Rectal smooth muscle tissue (tissue), 1 donor: ENCODE results near the gene PELO.
"Not testable (repeated sequence)": the region's sequence is repeated elsewhere in the genome, so short reads cannot be mapped to it uniquely, and the experiment has no call there.

Source experiments
- H3K27ac ChIP-seq: one replicate; pipeline ENCODE4 v1.7.0; 2013; ENCODE audit warnings: low read depth, low read length, inconsistent platforms
- H3K27me3 ChIP-seq: one replicate; pipeline ENCODE4 v1.7.0; 2013; ENCODE audit warnings: low read length; ENCODE audit not compliant: control insufficient read depth, insufficient read depth
- H3K36me3 ChIP-seq: one replicate; pipeline ENCODE4 v1.7.0; 2013; ENCODE audit warnings: low read length; ENCODE audit not compliant: control insufficient read depth, insufficient read depth
- H3K4me1 ChIP-seq: one replicate; pipeline ENCODE4 v1.7.0; 2013; ENCODE audit warnings: low read length; ENCODE audit not compliant: control insufficient read depth, insufficient read depth
- H3K4me3 ChIP-seq: one replicate; pipeline ENCODE4 v1.7.0; 2013; ENCODE audit warnings: low read length
- H3K9ac ChIP-seq: one replicate; pipeline ENCODE4 v1.7.0; 2013; ENCODE audit warnings: low read length

PELO gene, protein sequence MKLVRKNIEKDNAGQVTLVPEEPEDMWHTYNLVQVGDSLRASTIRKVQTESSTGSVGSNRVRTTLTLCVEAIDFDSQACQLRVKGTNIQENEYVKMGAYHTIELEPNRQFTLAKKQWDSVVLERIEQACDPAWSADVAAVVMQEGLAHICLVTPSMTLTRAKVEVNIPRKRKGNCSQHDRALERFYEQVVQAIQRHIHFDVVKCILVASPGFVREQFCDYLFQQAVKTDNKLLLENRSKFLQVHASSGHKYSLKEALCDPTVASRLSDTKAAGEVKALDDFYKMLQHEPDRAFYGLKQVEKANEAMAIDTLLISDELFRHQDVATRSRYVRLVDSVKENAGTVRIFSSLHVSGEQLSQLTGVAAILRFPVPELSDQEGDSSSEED

DNA sequence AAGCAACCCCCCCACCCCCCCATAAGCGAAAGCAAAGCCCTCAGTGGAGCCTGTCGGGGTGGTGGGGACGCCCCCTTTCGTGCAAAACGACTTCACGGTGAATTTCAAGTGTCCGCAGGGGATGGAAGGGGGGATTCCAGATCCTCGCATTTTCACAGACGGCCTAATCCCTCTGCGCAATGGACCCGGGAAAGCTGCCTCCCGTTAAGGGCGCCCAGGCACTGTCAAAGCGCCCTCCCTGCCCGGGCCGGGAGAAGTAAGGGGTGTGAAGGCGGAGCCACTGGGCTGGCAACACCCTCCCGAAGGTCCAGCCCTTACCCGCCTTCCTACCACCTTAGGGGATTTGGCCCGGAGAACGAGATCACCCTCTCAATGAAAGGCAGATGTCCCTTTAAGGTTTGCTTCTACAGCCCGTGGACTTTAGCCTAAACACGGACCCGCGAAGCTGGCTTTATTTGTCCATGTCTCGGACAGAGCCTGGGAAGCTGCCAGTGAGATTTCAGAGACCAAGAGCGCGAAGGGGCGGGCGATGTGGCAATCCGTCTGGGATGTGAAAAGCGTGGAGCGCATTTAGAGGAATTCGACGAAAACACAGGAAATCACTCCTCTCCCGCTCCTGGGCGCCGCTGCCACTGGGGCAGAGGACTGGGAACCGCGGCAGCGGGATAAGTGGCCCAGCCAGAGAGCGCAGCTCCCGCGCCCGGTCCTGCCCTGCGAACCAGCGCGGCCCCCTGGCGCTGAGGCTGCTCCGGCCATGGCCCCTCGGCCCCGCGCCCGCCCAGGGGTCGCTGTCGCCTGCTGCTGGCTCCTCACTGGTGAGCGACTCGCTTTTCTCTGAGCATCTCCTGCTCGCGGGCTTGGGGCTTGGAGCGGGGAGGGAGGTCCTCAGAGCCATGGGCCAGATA lies at the start of gene PELO, which contains the start of gene ITGA1:
PELO (plus strand) TSS at position 317 of the 905 bp plus-strand sequence. CDS start 12,479 bp downstream, outside the sequence.
ITGA1 (plus strand) TSS at position 317 of the 905 bp plus-strand sequence; CDS start at position 755, 438 bp downstream.
- Histone ChIP-seq H3K36me3 (no peaks in the 10 kb centered on the region), H3K9ac (peak within 1 kb of the TSS; percentile 64), H3K4me3 (peak within 1 kb of the TSS; percentile 70), H3K27me3 (no peaks in the 10 kb centered on the region), H3K4me1 (peaks cover 11% of the 10 kb centered on the region), H3K27ac (peak within 1 kb of the TSS; percentile 91)

- Histone ChIP-seq H3K27me3 (no peaks in the 10 kb centered on the region), H3K4me3 (no peak overlapping the region), H3K36me3 (no peaks in the 10 kb centered on the region), H3K27ac (no peak overlapping the region), H3K9ac (no peak overlapping the region), H3K4me1 (no peaks in the 10 kb centered on the region)
Observed at GRCh38 chr5:52738095-52738506, 49.6 kb upstream of the PELO start.

- H3K27me3 ChIP-seq, result no peaks in the 10 kb centered on the region
- no peak overlapping the region for H3K4me3 ChIP-seq
- H3K36me3 ChIP-seq, result no peaks in the 10 kb centered on the region
- H3K9ac ChIP-seq, result no peak overlapping the region
- H3K27ac ChIP-seq, result no peak overlapping the region
- H3K4me1 ChIP-seq, result no peaks in the 10 kb centered on the region
Observed at GRCh38 chr5:52740007-52740406, 47.7 kb upstream of the PELO start.

DNA sequence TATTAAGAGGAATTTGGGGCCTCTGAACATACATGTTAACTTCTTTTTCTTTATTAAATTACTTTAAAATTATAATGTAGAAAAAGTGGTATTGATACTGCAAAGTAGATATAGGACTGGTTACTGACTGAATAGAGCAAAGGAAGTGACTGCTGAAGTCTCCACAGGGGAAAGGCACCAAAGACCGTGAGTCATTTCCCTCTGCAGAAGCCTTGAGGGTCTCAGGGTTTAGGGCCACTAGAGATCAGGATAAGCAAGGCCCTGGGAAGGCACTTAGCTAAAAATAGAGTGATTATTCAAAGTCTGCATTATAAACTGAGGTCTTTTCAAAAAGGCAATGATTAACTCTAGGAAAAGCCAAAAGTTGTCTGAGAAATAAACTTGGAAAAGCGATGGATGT lies 44.7 kb upstream of the PELO start:
- Histone ChIP-seq H3K27ac (no peak overlapping the region), H3K27me3 (no peaks in the 10 kb centered on the region), H3K4me3 (no peak overlapping the region), H3K9ac (no peak overlapping the region), H3K36me3 (no peaks in the 10 kb centered on the region), H3K4me1 (no peaks in the 10 kb centered on the region)

DNA sequence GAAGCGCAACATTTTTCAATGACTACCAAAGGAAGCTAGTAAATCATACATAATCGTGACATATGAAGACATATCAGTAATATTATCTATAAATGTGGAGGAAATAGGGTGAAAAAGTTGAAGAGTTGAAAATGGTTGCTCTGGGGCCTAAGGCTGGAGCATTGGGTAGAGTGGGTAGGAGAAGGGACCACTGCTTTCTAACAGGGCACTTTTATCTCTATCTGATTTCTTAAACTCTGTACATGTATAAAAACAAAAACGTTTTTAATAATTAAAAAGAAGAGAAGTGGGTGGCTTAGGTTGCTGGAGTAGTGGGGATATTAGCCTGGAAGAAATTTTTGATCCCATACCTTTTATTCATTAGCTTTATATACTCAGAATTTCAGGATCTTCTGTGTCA lies 44.2 kb upstream of the PELO start:
- Histone ChIP-seq H3K4me1 (no peaks in the 10 kb centered on the region), H3K27me3 (no peaks in the 10 kb centered on the region), H3K36me3 (no peaks in the 10 kb centered on the region), H3K9ac (no peak overlapping the region), H3K4me3 (no peak overlapping the region), H3K27ac (no peak overlapping the region)

GRCh38 chr5:52743970-52744369 lies 43.7 kb upstream of the PELO start:
- H3K9ac ChIP-seq, result no peak overlapping the region
- no peaks in the 10 kb centered on the region for H3K36me3 ChIP-seq
- no peaks in the 10 kb centered on the region for H3K4me1 ChIP-seq
- no peak overlapping the region for H3K4me3 ChIP-seq
- no peak overlapping the region for H3K27ac ChIP-seq
- H3K27me3 ChIP-seq, result no peaks in the 10 kb centered on the region

DNA sequence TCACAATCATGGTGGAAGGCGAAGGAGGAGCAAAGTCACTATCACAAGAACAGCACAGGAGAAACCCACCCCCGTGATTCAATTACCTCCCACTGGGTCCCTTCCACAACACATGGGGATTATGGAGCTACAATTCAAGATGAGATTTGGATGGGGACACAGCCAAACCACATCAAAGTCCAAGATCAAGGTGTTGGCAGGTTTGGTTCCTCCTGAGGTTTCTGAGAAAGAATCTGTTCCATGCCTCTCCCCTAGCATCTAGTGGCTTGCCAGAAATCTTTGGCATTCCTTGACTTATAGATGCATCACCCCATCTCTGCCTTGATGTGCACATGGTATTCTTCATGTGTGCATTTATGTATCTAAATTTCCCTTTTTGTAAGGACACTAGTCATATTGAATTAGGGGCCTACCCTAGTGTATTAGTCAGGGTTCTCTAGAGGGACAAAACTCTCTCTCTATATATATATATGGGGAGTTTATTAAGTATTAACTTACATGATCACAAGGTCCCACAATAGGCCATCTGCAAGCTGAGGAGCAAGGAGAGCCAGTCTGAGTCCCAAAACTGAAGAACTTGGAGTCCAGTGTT lies 42.8 kb upstream of the PELO start:
- H3K27me3 ChIP-seq, H3K4me1 ChIP-seq, H3K9ac ChIP-seq, H3K27ac ChIP-seq, H3K36me3 ChIP-seq, H3K4me3 ChIP-seq: not testable (repeated sequence)

GRCh38 chr5:52746539-52746938 lies 41.2 kb upstream of the PELO start:
- Histone ChIP-seq H3K27ac (no peak overlapping the region), H3K36me3 (no peaks in the 10 kb centered on the region), H3K9ac (no peak overlapping the region)

DNA sequence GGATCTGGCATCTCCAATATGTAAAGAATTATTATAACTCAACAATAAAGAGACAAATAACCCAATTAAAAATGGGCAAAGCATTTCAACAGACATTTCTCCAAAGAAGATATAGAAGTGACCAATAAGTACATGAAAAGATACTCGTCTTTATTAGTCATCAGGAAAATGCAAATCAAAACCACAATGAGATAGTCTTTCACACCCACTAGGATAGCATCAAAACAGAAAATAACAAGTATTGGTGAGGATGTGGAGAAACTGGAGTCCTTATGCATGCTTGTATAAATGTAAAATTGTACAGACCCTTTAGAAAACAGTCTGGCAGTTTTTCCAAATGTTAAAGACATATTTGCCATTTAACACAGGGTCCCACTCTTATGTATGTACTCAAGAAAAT lies 39.1 kb upstream of the PELO start:
- Histone ChIP-seq H3K9ac (no peak overlapping the region), H3K4me3 (no peak overlapping the region), H3K36me3 (no peaks in the 10 kb centered on the region), H3K27ac (no peak overlapping the region), H3K27me3 (no peaks in the 10 kb centered on the region), H3K4me1 (no peaks in the 10 kb centered on the region)

More at GRCh38 chr5:52746539-52746938, 41.2 kb upstream of the PELO start:
- Histone ChIP-seq H3K27me3 (no peaks in the 10 kb centered on the region), H3K4me3 (no peak overlapping the region), H3K4me1 (no peaks in the 10 kb centered on the region)

DNA sequence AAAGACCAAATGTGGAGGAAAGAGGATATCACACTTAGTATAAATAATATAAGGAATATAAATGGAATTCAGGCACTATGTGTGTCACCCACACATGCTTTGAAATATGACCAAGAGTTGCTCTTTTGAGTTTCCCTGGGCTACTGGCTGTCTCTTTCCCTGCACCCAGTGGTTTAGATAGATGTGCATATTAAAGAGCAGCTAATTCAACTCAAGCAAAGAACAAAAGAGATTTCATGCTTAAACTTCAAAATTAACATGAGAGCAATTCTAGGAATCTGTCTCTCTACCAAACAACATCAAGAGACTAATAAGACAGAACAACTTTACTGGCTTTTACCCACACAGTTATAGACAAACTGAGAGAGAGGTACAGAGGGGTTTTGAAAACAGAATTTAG lies 38.0 kb upstream of the PELO start:
- no peak overlapping the region for H3K4me3 ChIP-seq
- no peaks in the 10 kb centered on the region for H3K4me1 ChIP-seq
- no peaks in the 10 kb centered on the region for H3K36me3 ChIP-seq
- H3K27ac ChIP-seq, result no peak overlapping the region
- no peaks in the 10 kb centered on the region for H3K27me3 ChIP-seq
- no peak overlapping the region for H3K9ac ChIP-seq

DNA sequence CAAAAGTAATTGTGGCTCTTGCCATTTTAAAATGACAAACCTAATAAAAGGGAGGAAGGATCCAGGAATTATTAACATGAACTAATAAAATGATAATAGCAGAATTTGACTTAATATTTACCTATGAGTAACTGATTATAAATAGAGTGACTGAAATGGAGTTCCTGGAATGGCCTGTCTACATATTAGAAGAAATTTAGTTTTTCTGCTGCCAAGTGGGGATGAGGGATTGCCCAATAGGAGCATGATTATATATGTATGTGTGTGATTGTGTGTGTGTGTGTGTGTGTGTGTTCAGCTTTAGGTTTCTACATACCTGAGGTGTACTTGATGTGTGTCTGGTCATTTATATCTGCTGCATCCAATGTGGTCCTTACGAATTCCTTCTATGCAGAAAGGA lies 36.6 kb upstream of the PELO start:
- H3K9ac ChIP-seq, result no peak overlapping the region
- no peak overlapping the region for H3K4me3 ChIP-seq
- no peaks in the 10 kb centered on the region for H3K4me1 ChIP-seq
- H3K27ac ChIP-seq, result no peak overlapping the region
- H3K27me3 ChIP-seq, result no peaks in the 10 kb centered on the region
- no peaks in the 10 kb centered on the region for H3K36me3 ChIP-seq

GRCh38 chr5:52754051-52754450 lies 33.7 kb upstream of the PELO start:
- Histone ChIP-seq H3K9ac (no peak overlapping the region), H3K4me3 (no peak overlapping the region), H3K27me3 (no peaks in the 10 kb centered on the region)

More at GRCh38 chr5:52754051-52754450, 33.7 kb upstream of the PELO start:
- Histone ChIP-seq H3K27ac (no peak overlapping the region), H3K4me1 (no peaks in the 10 kb centered on the region), H3K36me3 (no peaks in the 10 kb centered on the region)
